Upper lobe of left lung (tissue), 4 donors: ENCODE results near the gene SULF2.

Experiments used
- CTCF ChIP-seq, 6 experiments: fragments of 450-650 bp in 4 of 6; fragments of 200-600 bp in 2 of 6; sonication (generic) in 2 of 6; IDR thresholded peaks; one replicate each; pipeline ENCODE4 v1.5.1; 2016 to 2019; ENCODE audit warnings: antibody characterized with exemption in 6 of 6
- EP300 ChIP-seq, 4 donors: sonication (generic); formaldehyde crosslinking; IDR thresholded peaks; one replicate each; pipeline ENCODE4 v1.5.1; 2017; ENCODE audit warnings: antibody characterized with exemption in 4 of 4, control low read depth in 2 of 4
- POLR2A ChIP-seq, 4 donors: fragments of 450-650 bp; IDR thresholded peaks; one replicate each; pipeline ENCODE4 v1.5.1; 2016 to 2017; ENCODE audit warnings: antibody characterized with exemption in 4 of 4, mild to moderate bottlenecking in 2 of 4
- POLR2AphosphoS5 ChIP-seq, 2 donors: sonication (generic); formaldehyde crosslinking; IDR thresholded peaks; one replicate each; pipeline ENCODE4 v1.5.1; 2017; ENCODE audit warnings: antibody characterized with exemption in 2 of 2

GRCh38 chr20:47770935-47771334 is 14.3 kb downstream of the SULF2 start:
- no peak for TF ChIP-seq CTCF (IDR thresholded peaks at IDR 0.05)
- no peak for TF ChIP-seq POLR2A (IDR thresholded peaks at IDR 0.05)
- no peak for TF ChIP-seq POLR2AphosphoS5 (IDR thresholded peaks at IDR 0.05)
- no peak for TF ChIP-seq EP300 (IDR thresholded peaks at IDR 0.05)
